Kidney (tissue), 14 donors: ENCODE results near the gene KRTAP3-3. TPM values are rescaled to one million over a fixed set of nuclear protein-coding genes. Genes with fewer than 3 reads are reported as not detected.

Source experiments
- DNase-seq, 5 donors: peaks; one replicate each; pipeline ENCODE4 v3.0.0-alpha.2; 2013 to 2020
- FAIRE-seq: peaks from 2 replicates; lab custom pipeline; 2012; peaks lifted over from hg19 to GRCh38; lab: Jason Lieb, UNC
- H3K27ac ChIP-seq, 2 donors: one replicate each; pipeline ENCODE4 v1.7.0; 2013; ENCODE audit warnings: low read depth in 2 of 2, low read length in 2 of 2, inconsistent platforms in 1 of 2
- H3K27me3 ChIP-seq: one replicate; pipeline ENCODE4 v1.7.1; 2013; ENCODE audit warnings: low read length, inconsistent platforms; ENCODE audit not compliant: control insufficient read depth, insufficient read depth
- H3K36me3 ChIP-seq, 3 donors: one replicate each; pipeline versions ENCODE4 v1.7.0 to v1.7.1; 2013; ENCODE audit warnings: low read length in 3 of 3, control low read depth in 1 of 3, inconsistent platforms in 1 of 3; ENCODE audit not compliant: insufficient read depth in 3 of 3, control insufficient read depth in 2 of 3
- H3K4me1 ChIP-seq, 3 donors: one replicate each; pipeline versions ENCODE4 v1.7.0 to v1.7.1; 2013; ENCODE audit warnings: low read length in 3 of 3, inconsistent platforms in 1 of 3, low read depth in 1 of 3; ENCODE audit not compliant: control insufficient read depth in 2 of 3, insufficient read depth in 2 of 3
- H3K4me3 ChIP-seq, 3 donors: one replicate each; pipeline versions ENCODE4 v1.7.0 to v1.8.1; 2013; ENCODE audit warnings: low read length in 3 of 3, control low read depth in 1 of 3, inconsistent platforms in 1 of 3
- H3K9ac ChIP-seq, 3 donors: one replicate each; pipeline versions ENCODE4 v1.7.0 to v1.7.1; 2013; ENCODE audit warnings: low read length in 3 of 3, control low read depth in 1 of 3, inconsistent platforms in 1 of 3
- H3K9me3 ChIP-seq, 3 donors: one replicate each; pipeline versions ENCODE4 v1.7.0 to v1.7.1; 2013; ENCODE audit warnings: low read length in 3 of 3, control low read depth in 1 of 3, inconsistent platforms in 1 of 3; ENCODE audit not compliant: control insufficient read depth in 2 of 3, insufficient read depth in 1 of 3
- CTCF ChIP-seq: IDR thresholded peaks from 3 replicates; pipeline ENCODE4 v1.5.1; 2012; ENCODE audit warnings: mild to moderate bottlenecking, moderate library complexity, borderline replicate concordance; ENCODE audit not compliant: insufficient read depth; ENCODE audit errors: extremely low read depth
- intact Hi-C: fragments of 100-400 bp; cut with DNase I; formaldehyde crosslinking; loops from one replicate; pipeline ENCODE4 v1.11.1; 2022
- polyA plus RNA-seq: library from polyadenylated mRNA; stranded (reverse); fragments of 350-450 nt; fragmentation: Illumina TruSeq; extraction: RNeasy Lipid Tissue Mini Kit (QIAGEN cat#74804); gene quantifications from one replicate; pipeline ENCODE4 v1.2.3, GENCODE V29; 2014; ENCODE audit warnings: low read depth, low replicate concordance; ENCODE audit not compliant: insufficient read depth
- total RNA-seq: library from RNA; stranded (reverse); fragmentation: NEBNext Ultra II Directional; extraction: Animal tissue kit (Norgen Biotek cat#: 25700); gene quantifications from one replicate; pipeline ENCODE4 v1.2.1, GENCODE V29; 2021
- donor health status: control.
- donor health status: control.
- donor health status: control.
- donor health status: control.
- donor health status: control.
- donor health status: DM: yes; HTN: yes; CAD: no.
- donor health status: Normal renal cell carcinoma (clear cell type).

Gene KRTAP3-3
- total and polyA plus RNA-seq, 2 donors from 2014 or later: not detected

GRCh38 chr17:40967582-40967981, 26.4 kb downstream of the KRTAP3-3 start:
- FAIRE-seq: no peak
- intact Hi-C loops: no loop called here
- no peak overlapping the region for H3K27ac ChIP-seq

DNA sequence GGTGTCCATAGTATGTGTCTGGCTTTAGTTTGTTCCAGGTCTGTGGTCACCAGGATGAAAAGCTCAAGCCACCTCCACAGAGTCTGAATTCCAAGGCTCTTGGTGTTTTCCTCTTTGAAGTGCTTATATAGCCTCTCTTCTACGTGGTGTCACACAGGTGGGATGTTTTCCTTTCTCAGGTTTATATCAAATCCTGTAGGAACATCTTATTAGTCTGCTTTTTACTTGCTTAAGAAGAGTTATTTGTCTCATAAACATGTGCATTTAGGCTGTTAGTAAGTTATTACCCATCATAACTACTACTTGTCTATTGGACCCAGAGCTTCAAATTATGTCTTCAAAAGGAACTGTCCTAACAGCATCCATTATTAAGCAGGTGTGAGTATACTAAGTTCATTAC, 27.1 kb downstream of the KRTAP3-3 start, which contains the start of gene KRT39:
Gene KRT39, minus strand, starts transcription at position 101 of the 400 bp plus-strand sequence. Its CDS starts 92 bp downstream, at position 9.
- Histone ChIP-seq H3K27me3 (no peaks in the 10 kb centered on the region), H3K4me3 (no peak within 1 kb of the TSS), H3K36me3 (no peaks in the 10 kb centered on the region), H3K9ac (no peak within 1 kb of the TSS), H3K4me1 (no peaks in the 10 kb centered on the region), H3K27ac (no peak within 1 kb of the TSS), H3K9me3 (no peaks in the 10 kb centered on the region)
- TF ChIP-seq CTCF: no peak
- intact Hi-C loops: no loop called here
- DNase-seq: no peak
- no peak for FAIRE-seq

More at GRCh38 chr17:40967582-40967981, 26.4 kb downstream of the KRTAP3-3 start:
- TF ChIP-seq CTCF: no peak
- H3K9me3 ChIP-seq: no peaks in the 10 kb centered on the region
- H3K27me3 ChIP-seq: no peaks in the 10 kb centered on the region
- no peak for DNase-seq
- H3K36me3 ChIP-seq: no peaks in the 10 kb centered on the region
- no peaks in the 10 kb centered on the region for H3K4me1 ChIP-seq
- H3K4me3 ChIP-seq: no peak overlapping the region
- no peak overlapping the region for H3K9ac ChIP-seq

- peak; percentile 15 for FAIRE-seq
Observed at GRCh38 chr17:40963838-40964237, 30.1 kb downstream of the KRTAP3-3 start.

More at GRCh38 chr17:40963838-40964237, 30.1 kb downstream of the KRTAP3-3 start:
- Histone ChIP-seq H3K4me3 (no peak overlapping the region), H3K9me3 (no peaks in the 10 kb centered on the region), H3K36me3 (no peaks in the 10 kb centered on the region), H3K27me3 (no peaks in the 10 kb centered on the region), H3K9ac (no peak overlapping the region), H3K4me1 (no peaks in the 10 kb centered on the region), H3K27ac (no peak overlapping the region)
- peak; percentile 58 for TF ChIP-seq CTCF
- no peak for DNase-seq
- intact Hi-C loops: no loop called here
